AG10803 (cell line): ENCODE measurements around the gene MRPL58.
"Not testable (repeated sequence)": the region's sequence is repeated elsewhere in the genome, so short reads cannot be mapped to it uniquely, and the experiment has no call there.

Source experiments
- DNase-seq: peaks from one replicate; pipeline ENCODE4 v3.0.0; 2010; ENCODE audit warnings: low read depth
- H3K4me3 ChIP-seq: 2 replicates; pipeline ENCODE4 v1.5.1; 2011; ENCODE audit warnings: mild to moderate bottlenecking, low read length, control low read depth
- TF ChIP-seq, protein P1 (sequence below): conservative IDR thresholded peaks from 2 replicates; pipeline ENCODE4 v1.5.1; 2011; ENCODE audit warnings: mild to moderate bottlenecking, low read length, control low read depth, inconsistent platforms

Gene MRPL58

GRCh38 chr17:75001915-75002843 lies 10.3 kb upstream of the MRPL58 start:
- DNase-seq: no peak
- TF ChIP-seq, protein P1, sequence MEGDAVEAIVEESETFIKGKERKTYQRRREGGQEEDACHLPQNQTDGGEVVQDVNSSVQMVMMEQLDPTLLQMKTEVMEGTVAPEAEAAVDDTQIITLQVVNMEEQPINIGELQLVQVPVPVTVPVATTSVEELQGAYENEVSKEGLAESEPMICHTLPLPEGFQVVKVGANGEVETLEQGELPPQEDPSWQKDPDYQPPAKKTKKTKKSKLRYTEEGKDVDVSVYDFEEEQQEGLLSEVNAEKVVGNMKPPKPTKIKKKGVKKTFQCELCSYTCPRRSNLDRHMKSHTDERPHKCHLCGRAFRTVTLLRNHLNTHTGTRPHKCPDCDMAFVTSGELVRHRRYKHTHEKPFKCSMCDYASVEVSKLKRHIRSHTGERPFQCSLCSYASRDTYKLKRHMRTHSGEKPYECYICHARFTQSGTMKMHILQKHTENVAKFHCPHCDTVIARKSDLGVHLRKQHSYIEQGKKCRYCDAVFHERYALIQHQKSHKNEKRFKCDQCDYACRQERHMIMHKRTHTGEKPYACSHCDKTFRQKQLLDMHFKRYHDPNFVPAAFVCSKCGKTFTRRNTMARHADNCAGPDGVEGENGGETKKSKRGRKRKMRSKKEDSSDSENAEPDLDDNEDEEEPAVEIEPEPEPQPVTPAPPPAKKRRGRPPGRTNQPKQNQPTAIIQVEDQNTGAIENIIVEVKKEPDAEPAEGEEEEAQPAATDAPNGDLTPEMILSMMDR: no peak
- no peak overlapping the region for H3K4me3 ChIP-seq

- TF ChIP-seq, protein P1: no peak
- DNase-seq: no peak
- no peak overlapping the region for H3K4me3 ChIP-seq
These were observed 9.2 kb upstream of the MRPL58 start for GRCh38 chr17:75003070-75003956.

- TF ChIP-seq, protein P1: no peak
- no peak overlapping the region for H3K4me3 ChIP-seq
- DNase-seq: no peak
These were observed 8.5 kb upstream of the MRPL58 start for GRCh38 chr17:75003957-75004355.

DNA sequence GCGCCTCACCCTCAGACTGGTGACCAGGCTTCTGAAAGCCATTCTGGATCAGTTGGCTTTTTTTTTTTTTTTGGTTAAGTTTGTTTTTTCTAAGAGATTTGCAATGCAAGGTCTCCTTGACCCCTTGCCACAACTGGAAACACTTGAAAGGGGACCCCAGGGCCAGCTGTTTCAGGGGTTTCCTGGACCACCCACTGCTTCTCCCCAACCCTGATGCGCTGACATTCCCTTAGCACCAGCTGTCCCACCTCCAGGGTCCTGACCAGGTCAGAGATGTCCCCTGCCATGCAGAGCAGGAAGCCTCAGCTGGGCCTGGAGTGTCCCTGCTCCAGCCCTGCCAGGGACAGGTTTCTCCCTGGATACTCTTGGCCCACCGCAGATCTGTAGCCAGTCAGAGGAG lies 8.1 kb upstream of the MRPL58 start:
- no peak for DNase-seq
- TF ChIP-seq, protein P1: no peak

GRCh38 chr17:75005291-75005690 lies 7.2 kb upstream of the MRPL58 start:
- TF ChIP-seq, protein P1: no peak
- H3K4me3 ChIP-seq: no peak overlapping the region
- no peak for DNase-seq

More for the DNA sequence above, 8.1 kb upstream of the MRPL58 start:
- no peak overlapping the region for H3K4me3 ChIP-seq

- not testable (repeated sequence) for DNase-seq, H3K4me3 ChIP-seq
These were observed 6.4 kb upstream of the MRPL58 start for GRCh38 chr17:75006084-75006483.

DNA sequence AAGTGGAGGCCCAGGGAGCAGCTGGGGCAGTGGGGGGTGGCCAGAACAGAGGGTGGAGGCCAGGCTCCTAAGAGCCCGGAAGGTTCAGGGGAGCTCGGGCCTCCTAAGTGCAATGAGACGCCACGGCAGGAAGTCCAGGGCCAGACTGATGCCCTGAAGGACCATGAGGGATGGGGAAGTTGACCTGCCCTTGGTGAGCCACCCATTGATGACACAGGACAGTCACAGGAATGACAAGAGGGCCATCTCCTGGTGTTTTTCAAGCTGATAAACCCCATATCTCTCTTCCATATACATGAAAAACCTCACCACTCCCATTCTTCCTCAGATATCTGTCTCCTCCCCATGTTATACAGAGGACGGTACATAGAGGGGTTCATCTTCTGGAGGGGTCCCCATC lies 5.8 kb upstream of the MRPL58 start:
- TF ChIP-seq, protein P1: no peak
- DNase-seq: no peak
- H3K4me3 ChIP-seq: no peak overlapping the region
